ENCODE results near the gene LMBR1L.
"Not testable (repeated sequence)": the region's sequence is repeated elsewhere in the genome, so short reads cannot be mapped to it uniquely, and the experiment has no call there.

The LMBR1L gene

GRCh38 chr12:49110464-49111155 lies at the start of gene LMBR1L:
Gene LMBR1L (minus strand): TSS chr12:49110847. CDS start chr12:49110555, 292 bp downstream.
- peaks cover 7% of the 10 kb centered on the region for H3K36me3 ChIP-seq (ENCODE audit: control insufficient read depth, insufficient read depth, low read length, severe bottlenecking)
- DNase-seq (ENCODE audit: low read depth) = peak; percentile 100
- no peaks in the 10 kb centered on the region for H3K9me3 ChIP-seq (ENCODE audit: control insufficient read depth, low read length)
- peaks cover 26% of the 10 kb centered on the region for H3K4me1 ChIP-seq (ENCODE audit: control insufficient read depth, insufficient read depth, low read length)
- peak within 1 kb of the TSS; percentile 97 for H3K4me3 ChIP-seq (ENCODE audit: low read length)
- no peaks in the 10 kb centered on the region for H3K27me3 ChIP-seq (replicated peaks; ENCODE audit: control insufficient read depth, insufficient read depth, low read length)
- peak within 1 kb of the TSS; percentile 99 for H3K9ac ChIP-seq (ENCODE audit: low read length)

- H3K9ac ChIP-seq (ENCODE audit: low read length) = no peak overlapping the region
- no peaks in the 10 kb centered on the region for H3K36me3 ChIP-seq (ENCODE audit: control insufficient read depth, insufficient read depth, low read length, severe bottlenecking)
- no peak overlapping the region for H3K4me3 ChIP-seq (ENCODE audit: low read length)
- no peaks in the 10 kb centered on the region for H3K4me1 ChIP-seq (ENCODE audit: control insufficient read depth, insufficient read depth, low read length)
- no peak for DNase-seq (ENCODE audit: low read depth)
- H3K27me3 ChIP-seq (replicated peaks; ENCODE audit: control insufficient read depth, insufficient read depth, low read length) = no peaks in the 10 kb centered on the region
- no peaks in the 10 kb centered on the region for H3K9me3 ChIP-seq (ENCODE audit: control insufficient read depth, low read length)
These were observed 49.8 kb upstream of the LMBR1L start for GRCh38 chr12:49160399-49160798.

DNA sequence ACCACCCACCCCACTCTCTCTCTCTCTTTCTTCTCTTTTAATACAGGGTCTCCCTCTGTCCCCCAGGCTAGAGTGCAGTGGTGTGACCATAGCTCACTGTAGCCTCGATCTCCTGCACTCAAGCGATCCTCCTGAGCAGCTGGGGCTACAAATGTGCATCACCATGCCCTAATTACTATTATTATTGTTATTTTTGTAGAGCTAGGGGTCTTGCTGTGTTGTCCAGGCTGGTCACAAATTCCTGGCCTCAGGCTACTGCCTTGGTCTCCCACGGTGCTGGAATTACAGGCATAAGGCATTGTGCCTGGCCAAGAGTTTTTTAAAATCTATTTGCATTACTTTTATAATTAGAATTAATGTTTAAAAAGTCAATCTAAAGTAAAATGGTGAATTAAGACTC lies 43.6 kb upstream of the LMBR1L start:
- no peaks in the 10 kb centered on the region for H3K4me1 ChIP-seq (ENCODE audit: control insufficient read depth, insufficient read depth, low read length)
- no peak for DNase-seq (ENCODE audit: low read depth)
- H3K4me3 ChIP-seq (ENCODE audit: low read length) = no peak overlapping the region
- no peak overlapping the region for H3K9ac ChIP-seq (ENCODE audit: low read length)
- no peaks in the 10 kb centered on the region for H3K27me3 ChIP-seq (replicated peaks; ENCODE audit: control insufficient read depth, insufficient read depth, low read length)
- no peaks in the 10 kb centered on the region for H3K9me3 ChIP-seq (ENCODE audit: control insufficient read depth, low read length)
- no peaks in the 10 kb centered on the region for H3K36me3 ChIP-seq (ENCODE audit: control insufficient read depth, insufficient read depth, low read length, severe bottlenecking)

- Histone ChIP-seq H3K36me3 (ENCODE audit: control insufficient read depth, insufficient read depth, low read length, severe bottlenecking) (no peaks in the 10 kb centered on the region), H3K4me1 (ENCODE audit: control insufficient read depth, insufficient read depth, low read length) (no peaks in the 10 kb centered on the region), H3K9ac (ENCODE audit: low read length) (no peak overlapping the region), H3K9me3 (ENCODE audit: control insufficient read depth, low read length) (no peaks in the 10 kb centered on the region), H3K27me3 (replicated peaks; ENCODE audit: control insufficient read depth, insufficient read depth, low read length) (no peaks in the 10 kb centered on the region), H3K4me3 (ENCODE audit: low read length) (no peak overlapping the region)
- no peak for DNase-seq (ENCODE audit: low read depth)
These were observed 36.7 kb upstream of the LMBR1L start for GRCh38 chr12:49147384-49147783.

DNA sequence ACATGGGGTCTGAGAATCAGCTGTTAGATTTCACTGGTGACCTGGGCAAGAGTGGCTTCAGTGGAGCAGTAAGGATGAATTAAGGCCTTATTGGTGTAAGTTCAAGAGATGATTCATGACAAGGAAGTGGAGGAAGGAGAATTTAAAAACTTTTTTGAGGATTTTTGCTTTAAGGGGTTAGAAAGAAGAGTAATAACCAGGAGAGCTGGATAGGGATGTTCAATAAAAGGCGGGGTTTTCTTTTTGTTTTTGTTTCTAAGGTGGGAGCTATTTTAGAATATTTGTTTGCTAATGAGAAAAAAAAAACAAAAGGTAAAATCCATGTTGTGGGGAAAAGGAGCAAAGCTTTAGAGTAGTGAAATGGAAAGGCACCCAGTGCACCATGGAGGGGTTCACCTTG lies 35.8 kb upstream of the LMBR1L start:
- no peak overlapping the region for H3K9ac ChIP-seq (ENCODE audit: low read length)
- DNase-seq (ENCODE audit: low read depth) = no peak
- no peaks in the 10 kb centered on the region for H3K4me1 ChIP-seq (ENCODE audit: control insufficient read depth, insufficient read depth, low read length)
- H3K36me3 ChIP-seq (ENCODE audit: control insufficient read depth, insufficient read depth, low read length, severe bottlenecking) = no peaks in the 10 kb centered on the region
- H3K9me3 ChIP-seq (ENCODE audit: control insufficient read depth, low read length) = no peaks in the 10 kb centered on the region
- H3K27me3 ChIP-seq (replicated peaks; ENCODE audit: control insufficient read depth, insufficient read depth, low read length) = no peaks in the 10 kb centered on the region
- H3K4me3 ChIP-seq (ENCODE audit: low read length) = no peak overlapping the region

- Histone ChIP-seq H3K4me3 (ENCODE audit: low read length) (no peak overlapping the region), H3K9me3 (ENCODE audit: control insufficient read depth, low read length) (no peaks in the 10 kb centered on the region), H3K27me3 (replicated peaks; ENCODE audit: control insufficient read depth, insufficient read depth, low read length) (no peaks in the 10 kb centered on the region), H3K36me3 (ENCODE audit: control insufficient read depth, insufficient read depth, low read length, severe bottlenecking) (no peaks in the 10 kb centered on the region), H3K4me1 (ENCODE audit: control insufficient read depth, insufficient read depth, low read length) (no peaks in the 10 kb centered on the region), H3K9ac (ENCODE audit: low read length) (no peak overlapping the region)
- DNase-seq (ENCODE audit: low read depth) = no peak
These were observed 33.7 kb upstream of the LMBR1L start for GRCh38 chr12:49144384-49144783.

GRCh38 chr12:49138999-49139398 lies 28.4 kb upstream of the LMBR1L start:
- Histone ChIP-seq H3K4me3 (ENCODE audit: low read length) (no peak overlapping the region), H3K9ac (ENCODE audit: low read length) (no peak overlapping the region), H3K4me1 (ENCODE audit: control insufficient read depth, insufficient read depth, low read length) (no peaks in the 10 kb centered on the region), H3K36me3 (ENCODE audit: control insufficient read depth, insufficient read depth, low read length, severe bottlenecking) (no peaks in the 10 kb centered on the region), H3K9me3 (ENCODE audit: control insufficient read depth, low read length) (no peaks in the 10 kb centered on the region), H3K27me3 (replicated peaks; ENCODE audit: control insufficient read depth, insufficient read depth, low read length) (no peaks in the 10 kb centered on the region)
- no peak for DNase-seq (ENCODE audit: low read depth)

- no peak overlapping the region for H3K4me3 ChIP-seq (ENCODE audit: low read length)
- DNase-seq (ENCODE audit: low read depth) = no peak
- H3K36me3 ChIP-seq (ENCODE audit: control insufficient read depth, insufficient read depth, low read length, severe bottlenecking) = no peaks in the 10 kb centered on the region
- peaks cover 3% of the 10 kb centered on the region for H3K4me1 ChIP-seq (ENCODE audit: control insufficient read depth, insufficient read depth, low read length)
- no peak overlapping the region for H3K9ac ChIP-seq (ENCODE audit: low read length)
- no peaks in the 10 kb centered on the region for H3K27me3 ChIP-seq (replicated peaks; ENCODE audit: control insufficient read depth, insufficient read depth, low read length)
- H3K9me3 ChIP-seq (ENCODE audit: control insufficient read depth, low read length) = no peaks in the 10 kb centered on the region
These were observed 27.9 kb upstream of the LMBR1L start for GRCh38 chr12:49138587-49138986.

DNA sequence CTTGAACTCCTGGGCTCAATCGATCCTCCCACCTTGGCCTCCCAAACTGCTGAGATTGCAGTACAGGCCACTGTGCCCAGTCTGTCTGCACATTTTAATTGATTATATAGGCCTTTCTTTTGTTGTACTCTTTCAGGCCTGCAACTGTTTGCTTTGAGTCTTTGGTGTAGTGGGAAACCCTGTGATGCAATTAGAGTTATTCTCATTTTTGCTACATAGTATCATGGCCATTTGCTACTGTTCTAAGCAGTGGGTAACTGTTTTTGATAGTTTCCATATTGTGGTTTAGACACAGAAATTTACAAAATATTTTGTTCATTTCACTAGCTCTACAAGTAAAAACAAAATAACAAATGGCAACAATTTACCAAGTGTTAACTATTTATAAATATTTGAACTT lies 26.8 kb upstream of the LMBR1L start:
- H3K4me1 ChIP-seq (ENCODE audit: control insufficient read depth, insufficient read depth, low read length) = peaks cover 12% of the 10 kb centered on the region

GRCh38 chr12:49136997-49137396 lies 26.4 kb upstream of the LMBR1L start:
- not testable (repeated sequence) for H3K9me3 ChIP-seq (ENCODE audit: control insufficient read depth, low read length); DNase-seq (ENCODE audit: low read depth); H3K36me3 ChIP-seq (ENCODE audit: control insufficient read depth, insufficient read depth, low read length, severe bottlenecking); H3K4me3 ChIP-seq (ENCODE audit: low read length); H3K27me3 ChIP-seq (replicated peaks; ENCODE audit: control insufficient read depth, insufficient read depth, low read length); H3K9ac ChIP-seq (ENCODE audit: low read length)
- peaks cover 17% of the 10 kb centered on the region for H3K4me1 ChIP-seq (ENCODE audit: control insufficient read depth, insufficient read depth, low read length)

More for the DNA sequence above, 26.8 kb upstream of the LMBR1L start:
- no peaks in the 10 kb centered on the region for H3K9me3 ChIP-seq (ENCODE audit: control insufficient read depth, low read length)
- H3K4me3 ChIP-seq (ENCODE audit: low read length) = no peak overlapping the region
- H3K36me3 ChIP-seq (ENCODE audit: control insufficient read depth, insufficient read depth, low read length, severe bottlenecking) = no peaks in the 10 kb centered on the region
- no peaks in the 10 kb centered on the region for H3K27me3 ChIP-seq (replicated peaks; ENCODE audit: control insufficient read depth, insufficient read depth, low read length)
- DNase-seq (ENCODE audit: low read depth) = peak; percentile 42
- H3K9ac ChIP-seq (ENCODE audit: low read length) = no peak overlapping the region

GRCh38 chr12:49133590-49133989 lies 22.9 kb upstream of the LMBR1L start:
- no peaks in the 10 kb centered on the region for H3K27me3 ChIP-seq (replicated peaks; ENCODE audit: control insufficient read depth, insufficient read depth, low read length)
- H3K9ac ChIP-seq (ENCODE audit: low read length) = peak overlapping the region; percentile 66
- H3K4me3 ChIP-seq (ENCODE audit: low read length) = peak overlapping the region; percentile 99
- no peak for DNase-seq (ENCODE audit: low read depth)
- H3K36me3 ChIP-seq (ENCODE audit: control insufficient read depth, insufficient read depth, low read length, severe bottlenecking) = peaks cover 14% of the 10 kb centered on the region
- H3K4me1 ChIP-seq (ENCODE audit: control insufficient read depth, insufficient read depth, low read length) = peaks cover 33% of the 10 kb centered on the region
- no peaks in the 10 kb centered on the region for H3K9me3 ChIP-seq (ENCODE audit: control insufficient read depth, low read length)

- Histone ChIP-seq H3K9ac (ENCODE audit: low read length) (peak overlapping the region; percentile 66), H3K27me3 (replicated peaks; ENCODE audit: control insufficient read depth, insufficient read depth, low read length) (no peaks in the 10 kb centered on the region), H3K36me3 (ENCODE audit: control insufficient read depth, insufficient read depth, low read length, severe bottlenecking) (peaks cover 16% of the 10 kb centered on the region), H3K4me3 (ENCODE audit: low read length) (peak overlapping the region; percentile 99), H3K9me3 (ENCODE audit: control insufficient read depth, low read length) (no peaks in the 10 kb centered on the region), H3K4me1 (ENCODE audit: control insufficient read depth, insufficient read depth, low read length) (peaks cover 33% of the 10 kb centered on the region)
- DNase-seq (ENCODE audit: low read depth) = no peak
These were observed 22.4 kb upstream of the LMBR1L start for GRCh38 chr12:49133014-49133413.
